Pancreas (tissue), 10 donors: Measurements from ENCODE around the gene RPS10. TPM values are rescaled to one million over a fixed set of nuclear protein-coding genes. Genes with fewer than 3 reads are reported as not detected.

Experiments used
- ATAC-seq, 4 donors: fragments of 200-7000 bp; cut with Tn5 transposase; one replicate each; pipeline versions ENCODE4 v1.8.0 to v1.9.1; 2020; ENCODE audit warnings: mild to moderate bottlenecking in 4 of 4, moderate library complexity in 4 of 4
- DNase-seq, 6 donors: peaks; one replicate each; pipeline ENCODE4 v3.0.0-alpha.2; 2020
- FAIRE-seq: peaks from 2 replicates; lab custom pipeline; 2012; peaks lifted over from hg19 to GRCh38; lab: Jason Lieb, UNC
- H3K27ac ChIP-seq, 4 donors: fragments of 200-600 bp; sonication (generic); 1 replicate in 3 of 4; 2 replicates in 1 of 4; pipeline versions ENCODE4 v1.5.0 to v1.8.0; 2020
- H3K27me3 ChIP-seq, 4 donors: fragments of 200-600 bp; one replicate each; pipeline ENCODE4 v1.8.0; 2021
- H3K36me3 ChIP-seq, 3 donors: fragments of 200-600 bp; sonication (generic) in 1 of 3; one replicate each; pipeline versions ENCODE4 v1.5.0 to v1.8.0; 2020 to 2021
- H3K4me1 ChIP-seq, 3 donors: fragments of 200-600 bp; one replicate each; pipeline ENCODE4 v1.8.0; 2021
- H3K4me3 ChIP-seq, 4 donors: fragments of 200-600 bp; sonication (generic) in 2 of 4; one replicate each; pipeline versions ENCODE4 v1.5.0 to v1.8.0; 2020 to 2021
- H3K9me3 ChIP-seq, 4 donors: fragments of 200-600 bp; one replicate each; pipeline ENCODE4 v1.8.0; 2021
- CTCF ChIP-seq, 4 donors: fragments of 200-600 bp; sonication (generic) in 3 of 4; IDR thresholded peaks; one replicate each; pipeline versions ENCODE4 v1.5.0 to v1.8.0; 2021; ENCODE audit warnings: antibody characterized with exemption in 4 of 4
- WGBS, 2 donors: extraction: QIAGEN DNeasy Blood & Tissue Kit; methylation state at CpG; one replicate each; pipeline ENCODE4 v1.1.7; 2013; 5-methylcytosine and 5-hydroxymethylcytosine counted together
- intact Hi-C, 3 donors: fragments of 100-400 bp; cut with DNase I; formaldehyde crosslinking; loops; one replicate each; pipeline versions ENCODE4 v1.11.1 to v1.14.2; 2022
- polyA plus RNA-seq, 2 donors: library from polyadenylated mRNA; stranded (reverse); fragments of 200-250 nt; gene quantifications; one replicate each; pipeline ENCODE4 v1.2.3, GENCODE V29; 2013
- total RNA-seq, 6 donors: library from RNA; stranded (reverse); fragmentation: NEBNext Ultra II Directional in 4 of 6; extraction: Animal tissue kit (Norgen Biotek cat#: 25700) in 4 of 6; gene quantifications; one replicate each; pipeline versions ENCODE4 v1.2.1 to v1.2.4, GENCODE V29; 2021 to 2023
- donor health status: healthy with polysubstance abuse.
- donor health status: DM: no; HTN: no; CAD: no; lungs with moderate emphysema.
- donor health status: DM: no; HTN: no; CAD: no.
- donor health status: control.
- donor health status: control.
- donor health status: Bipolar disorder and iron deficiency.
- donor health status: DM: yes; HTN: yes; CAD: no.
- donor health status: DM: no; HTN: no; CAD: no.
- donor health status: DM: no; HTN: no; CAD: no.
- donor health status: DM: yes; HTN: yes; CAD: no.

The RPS10 gene
- total and polyA plus RNA-seq, 8 donors = 565 to 1,334 (median 997) TPM

- H3K27ac ChIP-seq = no peak overlapping the region
- no peaks in the 10 kb centered on the region for H3K4me1 ChIP-seq
- H3K36me3 ChIP-seq = no peaks in the 10 kb centered on the region
- no peaks in the 10 kb centered on the region for H3K27me3 ChIP-seq
- no peaks in the 10 kb centered on the region for H3K9me3 ChIP-seq
- 53 to 73% methylated on average over 2 of the region's 2 CpGs for WGBS, 2 donors
- intact Hi-C loops = no loop called here
- FAIRE-seq = no peak
- ATAC-seq = no peak
- no peak overlapping the region for H3K4me3 ChIP-seq
- TF ChIP-seq CTCF (IDR thresholded peaks at IDR 0.05) = no peak
- DNase-seq = no peak
Measured at GRCh38 chr6:34457382-34457741, 31.5 kb upstream of the RPS10 start.

- no peaks in the 10 kb centered on the region for H3K4me1 ChIP-seq
- 100% methylated on average over 1 of the region's 1 CpG; no CpG with 5 or more reads in 1 of the 2 donors for WGBS, 2 donors
- intact Hi-C loops = no loop called here
Measured at GRCh38 chr6:34455831-34456230, 30.0 kb upstream of the RPS10 start.

GRCh38 chr6:34451192-34451591 lies 25.3 kb upstream of the RPS10 start:
- no peak for FAIRE-seq
- H3K27me3 ChIP-seq = no peaks in the 10 kb centered on the region
- no peak for DNase-seq
- no peak for ATAC-seq
- no peak for TF ChIP-seq CTCF (IDR thresholded peaks at IDR 0.05)
- no peaks in the 10 kb centered on the region for H3K36me3 ChIP-seq
- no peaks in the 10 kb centered on the region for H3K4me1 ChIP-seq
- no peaks in the 10 kb centered on the region for H3K9me3 ChIP-seq
- H3K4me3 ChIP-seq = no peak overlapping the region
- WGBS, 2 donors = 97 to 100% methylated on average over 1 of the region's 1 CpG
- no peak overlapping the region for H3K27ac ChIP-seq
- intact Hi-C loops = no loop called here

More at GRCh38 chr6:34455831-34456230, 30.0 kb upstream of the RPS10 start:
- no peak for ATAC-seq
- no peak for FAIRE-seq
- Histone ChIP-seq H3K27ac (no peak overlapping the region), H3K27me3 (no peaks in the 10 kb centered on the region), H3K4me3 (no peak overlapping the region), H3K36me3 (no peaks in the 10 kb centered on the region), H3K9me3 (no peaks in the 10 kb centered on the region)
- TF ChIP-seq CTCF (IDR thresholded peaks at IDR 0.05) = no peak
- DNase-seq = no peak

- Histone ChIP-seq H3K4me3 (no peak overlapping the region), H3K27me3 (no peaks in the 10 kb centered on the region), H3K4me1 (no peaks in the 10 kb centered on the region), H3K27ac (no peak overlapping the region), H3K9me3 (no peaks in the 10 kb centered on the region), H3K36me3 (no peaks in the 10 kb centered on the region)
- peak in 1 of 4 donors; percentile 31 for ATAC-seq
- no peak for TF ChIP-seq CTCF (IDR thresholded peaks at IDR 0.05)
- no peak for FAIRE-seq
- DNase-seq = no peak
- intact Hi-C loops = no loop called here
- WGBS, 2 donors = 58 to 63% methylated on average over 4 to 5 of the region's 5 CpGs
Measured at GRCh38 chr6:34447910-34448309, 22.0 kb upstream of the RPS10 start.

- FAIRE-seq (no peak), DNase-seq (no peak), ATAC-seq (no peak)
- no peaks in the 10 kb centered on the region for H3K36me3 ChIP-seq
- no peak overlapping the region for H3K27ac ChIP-seq
- WGBS, 2 donors = 76 to 81% methylated on average over 7 of the region's 7 CpGs
- H3K27me3 ChIP-seq = no peaks in the 10 kb centered on the region
- no peaks in the 10 kb centered on the region for H3K9me3 ChIP-seq
- no peak for TF ChIP-seq CTCF (IDR thresholded peaks at IDR 0.05)
- no peak overlapping the region for H3K4me3 ChIP-seq
- H3K4me1 ChIP-seq = no peaks in the 10 kb centered on the region
- intact Hi-C loops = no loop called here
Measured at GRCh38 chr6:34447386-34447785, 21.5 kb upstream of the RPS10 start.
